WTC11 (cell line): ENCODE results near the gene LGALS12.

Experiments
- NR1H2 ChIP-seq: sonication (generic); formaldehyde crosslinking; IDR thresholded peaks from 2 replicates; pipeline ENCODE4 v1.9.0; 2021; ENCODE audit warnings: mild to moderate bottlenecking, moderate library complexity, missing genetic modification reagents
- SMAD4 ChIP-seq: sonication (generic); formaldehyde crosslinking; IDR thresholded peaks from 2 replicates; pipeline ENCODE4 v1.8.0; 2022; ENCODE audit warnings: mild to moderate bottlenecking, missing genetic modification reagents
- USF2 ChIP-seq: sonication (generic); formaldehyde crosslinking; IDR thresholded peaks from 2 replicates; pipeline ENCODE4 v1.8.1; 2023; ENCODE audit warnings: mild to moderate bottlenecking, missing genetic modification reagents, moderate library complexity
- TF ChIP-seq, protein P1 (sequence below): fragments of 200-600 bp; IDR thresholded peaks from 2 replicates; pipeline ENCODE4 v1.8.0; 2022; ENCODE audit warnings: antibody characterized with exemption
- TF ChIP-seq, protein P2 (sequence below): sonication (generic); formaldehyde crosslinking; IDR thresholded peaks from 2 replicates; pipeline ENCODE4 v1.8.0; 2023; ENCODE audit warnings: missing genetic modification reagents, mild to moderate bottlenecking, borderline replicate concordance

DNA sequence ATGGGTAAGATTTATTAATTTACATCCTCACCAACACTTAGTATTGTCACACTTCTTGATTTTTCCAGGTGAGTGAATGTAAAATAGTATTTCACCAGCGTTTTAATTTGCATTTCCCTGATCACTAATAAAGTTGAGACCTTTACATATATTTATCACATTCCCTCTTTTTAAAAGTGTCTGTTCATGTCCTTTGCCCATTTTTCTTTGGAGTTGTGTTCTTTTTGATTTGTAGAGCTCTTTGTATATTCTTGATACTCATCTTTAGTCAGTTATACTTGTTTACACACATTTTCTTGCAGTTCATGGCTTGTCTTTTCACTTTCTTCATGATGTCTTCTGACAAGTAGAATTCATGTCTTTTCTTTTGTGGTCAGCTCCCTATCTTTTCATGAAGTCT is 12.8 kb upstream of the LGALS12 start:
- TF ChIP-seq, protein P1, sequence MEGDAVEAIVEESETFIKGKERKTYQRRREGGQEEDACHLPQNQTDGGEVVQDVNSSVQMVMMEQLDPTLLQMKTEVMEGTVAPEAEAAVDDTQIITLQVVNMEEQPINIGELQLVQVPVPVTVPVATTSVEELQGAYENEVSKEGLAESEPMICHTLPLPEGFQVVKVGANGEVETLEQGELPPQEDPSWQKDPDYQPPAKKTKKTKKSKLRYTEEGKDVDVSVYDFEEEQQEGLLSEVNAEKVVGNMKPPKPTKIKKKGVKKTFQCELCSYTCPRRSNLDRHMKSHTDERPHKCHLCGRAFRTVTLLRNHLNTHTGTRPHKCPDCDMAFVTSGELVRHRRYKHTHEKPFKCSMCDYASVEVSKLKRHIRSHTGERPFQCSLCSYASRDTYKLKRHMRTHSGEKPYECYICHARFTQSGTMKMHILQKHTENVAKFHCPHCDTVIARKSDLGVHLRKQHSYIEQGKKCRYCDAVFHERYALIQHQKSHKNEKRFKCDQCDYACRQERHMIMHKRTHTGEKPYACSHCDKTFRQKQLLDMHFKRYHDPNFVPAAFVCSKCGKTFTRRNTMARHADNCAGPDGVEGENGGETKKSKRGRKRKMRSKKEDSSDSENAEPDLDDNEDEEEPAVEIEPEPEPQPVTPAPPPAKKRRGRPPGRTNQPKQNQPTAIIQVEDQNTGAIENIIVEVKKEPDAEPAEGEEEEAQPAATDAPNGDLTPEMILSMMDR = no peak
- TF ChIP-seq, protein P2, sequence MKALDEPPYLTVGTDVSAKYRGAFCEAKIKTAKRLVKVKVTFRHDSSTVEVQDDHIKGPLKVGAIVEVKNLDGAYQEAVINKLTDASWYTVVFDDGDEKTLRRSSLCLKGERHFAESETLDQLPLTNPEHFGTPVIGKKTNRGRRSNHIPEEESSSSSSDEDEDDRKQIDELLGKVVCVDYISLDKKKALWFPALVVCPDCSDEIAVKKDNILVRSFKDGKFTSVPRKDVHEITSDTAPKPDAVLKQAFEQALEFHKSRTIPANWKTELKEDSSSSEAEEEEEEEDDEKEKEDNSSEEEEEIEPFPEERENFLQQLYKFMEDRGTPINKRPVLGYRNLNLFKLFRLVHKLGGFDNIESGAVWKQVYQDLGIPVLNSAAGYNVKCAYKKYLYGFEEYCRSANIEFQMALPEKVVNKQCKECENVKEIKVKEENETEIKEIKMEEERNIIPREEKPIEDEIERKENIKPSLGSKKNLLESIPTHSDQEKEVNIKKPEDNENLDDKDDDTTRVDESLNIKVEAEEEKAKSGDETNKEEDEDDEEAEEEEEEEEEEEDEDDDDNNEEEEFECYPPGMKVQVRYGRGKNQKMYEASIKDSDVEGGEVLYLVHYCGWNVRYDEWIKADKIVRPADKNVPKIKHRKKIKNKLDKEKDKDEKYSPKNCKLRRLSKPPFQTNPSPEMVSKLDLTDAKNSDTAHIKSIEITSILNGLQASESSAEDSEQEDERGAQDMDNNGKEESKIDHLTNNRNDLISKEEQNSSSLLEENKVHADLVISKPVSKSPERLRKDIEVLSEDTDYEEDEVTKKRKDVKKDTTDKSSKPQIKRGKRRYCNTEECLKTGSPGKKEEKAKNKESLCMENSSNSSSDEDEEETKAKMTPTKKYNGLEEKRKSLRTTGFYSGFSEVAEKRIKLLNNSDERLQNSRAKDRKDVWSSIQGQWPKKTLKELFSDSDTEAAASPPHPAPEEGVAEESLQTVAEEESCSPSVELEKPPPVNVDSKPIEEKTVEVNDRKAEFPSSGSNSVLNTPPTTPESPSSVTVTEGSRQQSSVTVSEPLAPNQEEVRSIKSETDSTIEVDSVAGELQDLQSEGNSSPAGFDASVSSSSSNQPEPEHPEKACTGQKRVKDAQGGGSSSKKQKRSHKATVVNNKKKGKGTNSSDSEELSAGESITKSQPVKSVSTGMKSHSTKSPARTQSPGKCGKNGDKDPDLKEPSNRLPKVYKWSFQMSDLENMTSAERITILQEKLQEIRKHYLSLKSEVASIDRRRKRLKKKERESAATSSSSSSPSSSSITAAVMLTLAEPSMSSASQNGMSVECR (CRISPR knock-in tag) = no peak
- TF ChIP-seq USF2 (CRISPR knock-in tag) (no peak), SMAD4 (CRISPR knock-in tag) (no peak), NR1H2 (CRISPR knock-in tag) (no peak)
